K562 (cell line): ENCODE results near the gene TMEM19. TPM values are rescaled to one million over a fixed set of nuclear protein-coding genes. Genes with fewer than 3 reads are reported as not detected.

Experiments used
- ATAC-seq: fragments of 200-7000 bp; cut with Tn5 transposase; 3 replicates; pipeline ENCODE4 v1.9.1; 2020; ENCODE audit warnings: moderate library complexity
- BruUV-seq: library from RNA; stranded (reverse); fragments of 400-500 nt; replicated peaks from 2 replicates; lab custom pipeline; 2021; lab: Mats Ljungman, UMichigan
- CTCF ChIA-PET: fragments of 300-600 bp; formaldehyde crosslinking; extraction: SDS; loops from one replicate; lab custom pipeline; 2021; ENCODE audit warnings: low intra/inter-chr PET ratio; lab: Yijun Ruan, JAX
- POLR2A ChIA-PET: fragments of 300-600, 350-650 bp; sonication (Branson Sonifier 250); formaldehyde crosslinking; extraction: SDS; loops from one replicate; lab custom pipeline; 2021; ENCODE audit warnings: antibody characterized with exemption, inconsistent platforms; lab: Yijun Ruan, JAX
- DNase-seq, 4 experiments: peaks; one replicate each; pipeline versions ENCODE4 v3.0.0 to v3.0.0-alpha.2; 2011 to 2018; ENCODE audit warnings: low spot score in 3 of 4, mixed read lengths in 3 of 4; ENCODE audit errors: extremely low read depth in 1 of 4
- FAIRE-seq: peaks from 2 replicates; lab custom pipeline; 2011; peaks lifted over from hg19 to GRCh38; lab: Jason Lieb, UNC
- H2AFZ ChIP-seq: 2 replicates; pipeline ENCODE4 v1.6.0; 2011; ENCODE audit warnings: low read depth, low read length, control low read depth, inconsistent platforms
- H3K27ac ChIP-seq: fragments of 200-600 bp; 3 replicates; pipeline ENCODE4 v1.8.0; 2011; ENCODE audit warnings: low read depth, mild to moderate bottlenecking, control low read depth, inconsistent platforms, low read length, moderate library complexity, mixed read lengths; ENCODE audit errors: extremely low read depth
- H3K27me3 ChIP-seq, 2 experiments: fragments of 300-600 bp in 1 of 2; 2 replicates in 1 of 2; 3 replicates in 1 of 2; pipeline versions ENCODE4 v1.6.0 to v1.8.0; 2011; ENCODE audit warnings: inconsistent platforms in 2 of 2, low read length in 2 of 2, mild to moderate bottlenecking in 1 of 2, mixed read lengths in 1 of 2, moderate library complexity in 1 of 2; ENCODE audit not compliant: control insufficient read depth in 2 of 2, insufficient read depth in 2 of 2
- H3K36me3 ChIP-seq: fragments of 300-600 bp; 3 replicates; pipeline ENCODE4 v1.8.0; 2011; ENCODE audit warnings: mild to moderate bottlenecking, low read length, inconsistent platforms; ENCODE audit not compliant: control insufficient read depth, insufficient read depth
- H3K4me1 ChIP-seq, 2 experiments: fragments of 200-600 bp in 1 of 2; replicated peaks in 1 of 2; 2 replicates in 1 of 2; 3 replicates in 1 of 2; pipeline versions ENCODE4 v1.5.1 to v1.8.0; 2011; ENCODE audit warnings: inconsistent platforms in 2 of 2, low read length in 2 of 2, mild to moderate bottlenecking in 1 of 2, mixed read lengths in 1 of 2, moderate library complexity in 1 of 2; ENCODE audit not compliant: control insufficient read depth in 2 of 2, insufficient read depth in 2 of 2
- H3K4me2 ChIP-seq: 2 replicates; pipeline ENCODE4 v1.6.1; 2011; ENCODE audit warnings: low read length, control low read depth, inconsistent platforms, mixed read lengths; ENCODE audit not compliant: insufficient read depth
- H3K4me3 ChIP-seq: fragments of 200-600 bp; sonication (generic), shearing (Covaris generic); 2 replicates; pipeline ENCODE4 v1.5.1; 2016; ENCODE audit warnings: control low read depth, inconsistent platforms
- H3K79me2 ChIP-seq: fragments of 200-600 bp; 3 replicates; pipeline ENCODE4 v1.8.0; 2011; ENCODE audit warnings: low read length, inconsistent platforms; ENCODE audit not compliant: control insufficient read depth, insufficient read depth
- H3K9ac ChIP-seq, 2 experiments: 2 replicates each; pipeline versions ENCODE4 v1.6.0 to v1.6.1; 2011; ENCODE audit warnings: low read depth in 2 of 2, low read length in 2 of 2, control low read depth in 1 of 2, inconsistent platforms in 1 of 2, mild to moderate bottlenecking in 1 of 2, mixed read lengths in 1 of 2; ENCODE audit not compliant: insufficient read depth in 1 of 2
- H3K9me1 ChIP-seq: one replicate; pipeline ENCODE4 v1.6.0; 2011; ENCODE audit warnings: inconsistent platforms, mild to moderate bottlenecking, low read length, moderate library complexity; ENCODE audit not compliant: control insufficient read depth, insufficient read depth
- H3K9me3 ChIP-seq: replicated peaks from 2 replicates; pipeline ENCODE4 v1.5.1; 2011; ENCODE audit warnings: low read depth, low read length, inconsistent platforms; ENCODE audit not compliant: control insufficient read depth, insufficient read depth
- H4K20me1 ChIP-seq: replicated peaks from 2 replicates; pipeline ENCODE4 v1.6.1; 2011; ENCODE audit warnings: low read length, inconsistent platforms, mixed read lengths; ENCODE audit not compliant: control insufficient read depth, insufficient read depth
- HNRNPLL ChIP-seq: fragments of 200-400 bp; formaldehyde crosslinking; IDR thresholded peaks from 2 replicates; pipeline ENCODE4 v1.6.1; 2017; ENCODE audit warnings: low read length, low read depth, mild to moderate bottlenecking; ENCODE audit not compliant: poor library complexity, severe bottlenecking
- MEIS2 ChIP-seq: fragments of 450-650 bp; IDR thresholded peaks from 2 replicates; pipeline ENCODE4 v1.6.1; 2014; ENCODE audit warnings: mild to moderate bottlenecking; ENCODE audit not compliant: partially characterized antibody
- NEUROD1 ChIP-seq: fragments of 150-350 bp; IDR thresholded peaks from 2 replicates; pipeline ENCODE4 v1.6.1; 2014; ENCODE audit warnings: borderline replicate concordance, low read length, low read depth; ENCODE audit not compliant: partially characterized antibody
- PHF8 ChIP-seq: fragments of 200-600 bp; sonication (generic); IDR thresholded peaks from 2 replicates; pipeline ENCODE4 v1.6.1; 2012; ENCODE audit warnings: mixed run types, mild to moderate bottlenecking, inconsistent platforms, low read length, moderate library complexity, borderline replicate concordance
- PURB ChIP-seq: sonication (generic); formaldehyde crosslinking; IDR thresholded peaks from 2 replicates; pipeline ENCODE4 v1.9.0; 2021; ENCODE audit warnings: low read depth, mild to moderate bottlenecking, missing genetic modification reagents
- RFX5 ChIP-seq: IDR thresholded peaks from 2 replicates; pipeline ENCODE4 v1.6.1; 2011; ENCODE audit warnings: low read depth, mild to moderate bottlenecking, improper control_type of control experiment, low read length
- SMAD4 ChIP-seq: fragments of 250-450 bp; sonication (Bioruptor Pico); conservative IDR thresholded peaks from 2 replicates; pipeline ENCODE4 v1.8.0; 2021; ENCODE audit warnings: inconsistent platforms, mild to moderate bottlenecking, moderate library complexity
- TCF7L2 ChIP-seq: fragments of 150-350 bp; IDR thresholded peaks from 2 replicates; pipeline ENCODE4 v1.6.1; 2016; ENCODE audit warnings: low read depth, mild to moderate bottlenecking, low read length, moderate library complexity
- WGBS: fragments of 100-300 bp; shearing (Covaris generic); methylation state at CpG from one replicate; pipeline ENCODE4 v1.1.6; 2016; ENCODE audit warnings: low coverage, mixed read lengths; ENCODE audit not compliant: insufficient coverage; ENCODE audit errors: missing lambda C conversion rate; 5-methylcytosine and 5-hydroxymethylcytosine counted together
- in situ Hi-C: fragments of 300-500 bp; cut with MboI; formaldehyde crosslinking; loops from 4 replicates; pipeline ENCODE4 v1.15.0; 2018; ENCODE audit warnings: inconsistent platforms, mixed read lengths
- intact Hi-C: fragments of 100-400 bp; cut with micrococcal nuclease; formaldehyde crosslinking; loops from 2 replicates; pipeline ENCODE4 v1.14.2; 2022
- polyA plus RNA-seq, 8 experiments: library from polyadenylated mRNA; depleted of rRNA in 4 of 8; stranded (reverse) in 5 of 8; unstranded in 3 of 8; fragments of >200 nt; fragmentation: Nextera tagmentation in 2 of 8; fragmentation: Illumina TruSeq in 1 of 8; extraction: Ambion mirVana in 2 of 8; extraction: Trizol in 1 of 8; gene quantifications; 2 replicates each; pipeline versions ENCODE4 v1.2.1 to v1.2.3, GENCODE V29; 2011 to 2014; ENCODE audit warnings: inconsistent platforms in 1 of 8, missing spikeins in 1 of 8
- total RNA-seq, 7 experiments: library from RNA; depleted of rRNA in 6 of 7; stranded (reverse); fragments of >200 nt in 6 of 7; fragmentation: Illumina TruSeq in 2 of 7; extraction: Trizol in 2 of 7; gene quantifications; 2 replicates each; pipeline versions ENCODE4 v1.2.1 to v1.2.3, GENCODE V29; 2011 to 2021; ENCODE audit warnings: low replicate concordance in 1 of 7
- TF ChIP-seq, protein P1 (sequence below): fragments of 450-650 bp; formaldehyde crosslinking; IDR thresholded peaks from 2 replicates; pipeline ENCODE4 v1.4.0; 2020; ENCODE audit warnings: mild to moderate bottlenecking, moderate library complexity

Gene TMEM19
- total and polyA plus RNA-seq, 9 of the 15 experiments (the other 6 are each of a cell fraction or from before 2014, with no cell fraction given), result 8.2 to 24.2 (median 17.2) TPM

DNA sequence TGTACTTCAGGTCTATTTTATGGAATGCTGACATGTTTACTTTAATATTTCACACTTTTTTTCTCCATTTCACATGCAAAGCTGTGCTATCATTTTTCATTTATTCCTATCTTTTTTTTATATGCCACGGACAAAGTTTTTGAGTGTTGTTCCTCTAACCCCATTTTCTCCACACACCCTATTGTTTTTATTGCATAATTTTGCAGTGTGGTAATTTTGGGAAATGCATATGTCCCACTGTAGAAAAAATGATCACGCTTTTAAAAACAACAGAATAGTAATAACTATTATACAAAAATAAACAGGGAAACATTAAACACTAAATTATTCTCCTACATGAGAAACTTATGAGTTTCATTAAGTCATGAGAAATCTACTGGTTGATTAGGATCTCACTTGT, 36.5 kb upstream of the TMEM19 start:
- Histone ChIP-seq H3K36me3 (peaks cover 93% of the 10 kb centered on the region), H3K4me1 (no peaks in the 10 kb centered on the region), H3K9ac (no peak overlapping the region), H3K27me3 (no peaks in the 10 kb centered on the region), H2AFZ (no peak overlapping the region), H3K4me3 (no peak overlapping the region), H3K9me3 (peaks cover 11% of the 10 kb centered on the region), H3K9me1 (no peaks in the 10 kb centered on the region), H3K79me2 (peaks cover 64% of the 10 kb centered on the region), H3K4me2 (no peak overlapping the region), H3K27ac (no peak overlapping the region), H4K20me1 (no peaks in the 10 kb centered on the region)
- 81% methylated on average over 2 of the region's 2 CpGs for WGBS
- in situ Hi-C loops (loop anchor here (10.0 kb wide), 1 partner anchor 95 kb away; no protein-coding TSS in a partner anchor), intact Hi-C loops (no loop called here)
- BruUV-seq, result no TSS peak
- no peak for ATAC-seq
- POLR2A ChIA-PET, result interaction anchor here (1.3 kb wide), 1 partner anchor 10 kb away, joined by 3 read pairs; no protein-coding TSS in a partner anchor
- TF ChIP-seq HNRNPLL (no peak), PURB (CRISPR knock-in tag) (no peak), MEIS2 (no peak), TCF7L2 (no peak), PHF8 (no peak), RFX5 (no peak), SMAD4 (CRISPR knock-in tag) (no peak), NEUROD1 (no peak)
- TF ChIP-seq, protein P1, sequence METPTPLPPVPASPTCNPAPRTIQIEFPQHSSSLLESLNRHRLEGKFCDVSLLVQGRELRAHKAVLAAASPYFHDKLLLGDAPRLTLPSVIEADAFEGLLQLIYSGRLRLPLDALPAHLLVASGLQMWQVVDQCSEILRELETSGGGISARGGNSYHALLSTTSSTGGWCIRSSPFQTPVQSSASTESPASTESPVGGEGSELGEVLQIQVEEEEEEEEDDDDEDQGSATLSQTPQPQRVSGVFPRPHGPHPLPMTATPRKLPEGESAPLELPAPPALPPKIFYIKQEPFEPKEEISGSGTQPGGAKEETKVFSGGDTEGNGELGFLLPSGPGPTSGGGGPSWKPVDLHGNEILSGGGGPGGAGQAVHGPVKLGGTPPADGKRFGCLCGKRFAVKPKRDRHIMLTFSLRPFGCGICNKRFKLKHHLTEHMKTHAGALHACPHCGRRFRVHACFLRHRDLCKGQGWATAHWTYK (CRISPR knock-in tag), result no peak
- FAIRE-seq, result no peak
- CTCF ChIA-PET, result no interaction called here
- no peak for DNase-seq
